NCI-H460 (cell line): ENCODE data around the gene PLB1. TPM values are rescaled to one million over a fixed set of nuclear protein-coding genes. Genes with fewer than 3 reads are reported as not detected.

Experiments
- DNase-seq: peaks from one replicate; pipeline ENCODE4 v3.0.0-alpha.2; 2016; ENCODE audit warnings: low read depth; ENCODE audit errors: extremely low read depth
- small RNA-seq, 2 experiments: library from RNA; depleted of rRNA; stranded (forward); fragments of <200 nt; gene quantifications; one replicate each; pipeline ENCODE3, GENCODE V24; 2014
- total RNA-seq: library from RNA; depleted of rRNA; stranded (reverse); fragments of >200 nt; shearing (Covaris generic); gene quantifications from 2 replicates; pipeline ENCODE4 v1.2.3, GENCODE V29; 2014; rRNA removed

PLB1 gene
- total RNA-seq, 1 experiment from 2014 or later: 0.62 TPM

DNA sequence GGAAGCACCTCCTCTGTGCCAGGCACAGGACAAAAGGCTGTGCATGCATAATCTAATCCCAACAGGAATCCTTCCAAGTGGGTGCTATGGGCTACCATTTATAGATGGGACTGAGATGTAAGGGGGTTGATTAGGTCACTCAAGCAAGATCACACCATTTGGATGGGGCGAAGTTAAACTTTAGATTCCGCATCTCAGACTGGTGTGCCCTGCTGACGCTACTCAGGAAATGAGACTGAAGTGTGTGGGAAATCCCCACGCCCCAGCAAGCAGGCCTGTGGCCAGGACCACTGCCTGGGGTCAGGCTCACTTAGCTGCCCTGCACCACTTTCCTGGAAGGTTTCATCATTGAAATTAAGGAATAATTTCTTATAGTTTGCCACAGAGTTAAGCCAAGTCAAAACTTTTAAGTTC is 185.3 kb downstream of the PLB1 start:
- no peak for DNase-seq

DNA sequence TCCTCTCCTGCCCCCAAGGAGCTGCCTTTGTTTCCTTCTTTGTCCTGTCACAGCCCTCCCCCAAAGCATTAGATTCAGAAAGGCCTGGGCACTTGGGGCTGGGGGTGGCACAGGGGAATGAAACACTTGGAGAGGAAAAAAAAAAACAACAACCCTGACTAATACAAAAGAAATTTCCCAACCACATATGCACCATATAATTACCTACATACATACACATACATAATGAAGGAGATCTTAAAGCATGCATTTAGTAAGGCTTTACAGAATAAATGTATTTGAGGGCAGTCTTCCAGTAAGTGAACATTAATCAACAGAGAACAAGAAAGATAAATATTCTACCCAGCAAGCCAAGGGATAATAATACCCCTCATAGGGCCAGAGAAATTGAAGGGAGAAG is 185.7 kb downstream of the PLB1 start:
- no peak for DNase-seq

DNA sequence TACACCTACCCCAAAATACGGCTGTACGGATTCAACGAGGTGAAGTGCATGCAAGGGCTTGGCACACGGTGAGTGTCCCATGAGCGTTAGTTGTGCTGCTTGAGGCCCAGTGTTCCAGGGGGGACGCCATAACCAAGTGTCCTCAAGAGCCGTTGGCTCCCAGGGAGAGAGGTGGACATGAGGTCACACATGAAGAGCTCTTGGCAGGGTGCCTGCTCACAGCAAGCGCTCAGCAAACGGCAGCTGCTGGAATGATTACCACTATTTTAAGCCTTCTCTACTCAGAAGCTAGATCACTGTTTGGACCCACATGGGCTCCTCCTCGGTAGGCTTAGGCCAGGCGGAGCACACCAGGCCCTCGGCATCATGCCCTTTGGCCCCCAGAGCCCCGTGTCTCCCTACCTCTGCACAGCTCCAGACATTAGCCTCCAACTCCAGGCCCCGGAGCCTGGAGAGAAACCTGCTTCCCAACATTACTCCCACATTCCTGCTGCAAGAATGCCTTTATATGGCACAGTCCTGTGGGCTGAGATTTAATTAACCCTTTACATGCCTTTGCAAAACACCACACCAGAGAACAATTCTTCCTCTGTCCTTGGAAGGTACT is 187.3 kb downstream of the PLB1 start:
- no peak for DNase-seq

DNA sequence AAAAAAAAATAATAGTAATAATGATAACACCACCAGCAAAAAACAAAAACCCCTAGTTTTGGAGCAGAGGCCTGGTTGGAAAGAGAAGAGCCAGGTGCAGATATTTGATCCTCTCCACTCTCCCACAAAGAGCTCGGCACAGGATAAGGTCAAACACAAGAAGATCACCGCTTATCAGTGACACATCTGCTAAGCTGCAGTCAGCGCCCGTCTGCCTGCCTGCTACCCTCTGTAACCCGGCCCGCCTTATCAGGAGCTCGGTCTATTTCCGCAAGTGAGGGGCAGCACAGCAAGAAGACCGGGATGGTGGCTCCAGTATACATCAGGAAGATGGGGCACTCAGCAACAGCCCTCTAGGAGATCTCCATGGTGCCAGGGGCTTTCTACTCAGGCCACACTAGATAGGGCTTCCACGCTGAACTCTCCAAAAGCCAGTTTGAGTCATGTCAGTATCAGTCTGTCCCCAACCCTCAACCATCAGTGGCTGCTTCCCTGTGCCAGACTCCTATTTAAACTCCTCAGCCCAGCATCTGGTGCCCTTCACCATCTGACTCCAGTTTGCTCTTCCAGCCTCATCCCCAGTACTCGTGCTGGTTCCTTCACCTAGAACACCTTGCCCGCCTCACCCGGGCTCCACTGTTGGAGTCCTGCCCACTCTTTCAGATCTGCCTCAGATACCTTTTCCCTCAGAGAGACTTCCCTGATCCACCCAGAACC is 188.4 kb downstream of the PLB1 start:
- DNase-seq: no peak

DNA sequence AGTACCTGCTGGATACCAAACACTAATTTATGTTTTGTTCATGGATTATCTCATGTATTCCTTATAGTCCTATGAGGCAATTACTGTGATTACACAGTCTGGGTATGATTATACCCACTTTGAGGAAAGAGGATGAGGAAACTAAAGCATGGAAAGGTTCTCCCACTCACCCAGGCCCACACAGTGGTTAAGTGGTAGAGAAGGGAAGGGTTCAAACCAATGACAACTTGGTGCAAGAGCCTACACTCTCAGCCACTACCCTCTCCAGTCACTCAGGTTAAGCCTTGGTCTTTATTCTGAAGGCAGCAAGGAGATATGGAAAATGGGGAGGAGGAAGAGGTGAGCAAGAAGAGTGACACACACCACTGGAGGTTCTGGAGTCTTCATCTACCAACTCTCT is 191.3 kb downstream of the PLB1 start:
- no peak for DNase-seq

DNA sequence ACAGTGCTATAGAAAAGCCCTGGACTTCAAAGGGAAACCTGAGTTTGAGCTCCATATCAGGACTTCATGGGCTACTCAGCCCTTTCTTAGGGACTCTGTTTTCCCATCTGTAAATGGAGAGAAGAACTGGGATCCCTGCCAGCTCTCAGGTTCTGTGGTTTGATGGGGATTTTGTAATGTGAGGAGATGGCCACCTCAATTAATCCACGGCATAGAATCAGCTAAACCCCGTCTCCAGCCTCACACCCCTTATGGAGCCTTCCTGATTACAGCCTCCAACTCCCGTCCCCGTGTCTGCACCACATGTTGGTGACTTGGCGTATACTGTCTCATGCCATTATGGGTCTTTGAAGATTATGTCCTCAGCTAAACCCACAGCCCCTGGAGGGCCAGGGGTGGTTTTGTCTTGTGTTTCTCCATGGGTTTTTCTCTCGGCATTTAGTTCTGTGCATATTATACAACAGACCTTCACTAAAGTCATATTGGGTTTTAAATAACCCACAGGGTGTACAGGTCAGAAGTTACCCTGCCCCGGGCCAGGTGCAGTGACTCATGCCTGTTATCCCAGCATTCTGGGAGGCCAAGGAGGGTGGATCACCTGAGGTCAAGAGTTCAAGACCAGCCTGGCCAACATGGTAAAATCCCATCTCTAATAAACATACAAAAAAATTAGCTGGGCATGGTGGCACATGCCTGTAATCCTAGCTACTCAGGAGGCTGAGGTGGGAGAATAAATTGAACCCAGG is 192.0 kb downstream of the PLB1 start:
- no peak for DNase-seq

DNA sequence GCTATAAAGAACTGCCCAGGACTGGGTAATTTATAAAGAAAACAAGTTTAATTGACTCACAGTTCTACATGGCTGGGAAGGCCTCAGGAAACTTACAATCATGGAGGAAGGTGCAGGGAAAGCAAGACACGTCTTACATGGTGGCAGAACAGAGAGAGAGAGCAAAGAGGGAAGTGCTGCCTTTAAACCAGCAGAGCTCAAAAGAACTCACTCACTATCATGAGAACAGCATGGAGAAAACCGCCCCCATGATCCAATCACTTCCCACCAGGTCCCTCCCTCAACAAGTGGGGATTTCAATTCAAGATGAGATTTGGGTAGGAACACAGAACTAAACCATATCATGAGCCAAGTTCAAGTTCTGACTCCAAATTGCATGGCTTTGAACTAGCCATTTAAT is 193.0 kb downstream of the PLB1 start:
- no peak for DNase-seq

DNA sequence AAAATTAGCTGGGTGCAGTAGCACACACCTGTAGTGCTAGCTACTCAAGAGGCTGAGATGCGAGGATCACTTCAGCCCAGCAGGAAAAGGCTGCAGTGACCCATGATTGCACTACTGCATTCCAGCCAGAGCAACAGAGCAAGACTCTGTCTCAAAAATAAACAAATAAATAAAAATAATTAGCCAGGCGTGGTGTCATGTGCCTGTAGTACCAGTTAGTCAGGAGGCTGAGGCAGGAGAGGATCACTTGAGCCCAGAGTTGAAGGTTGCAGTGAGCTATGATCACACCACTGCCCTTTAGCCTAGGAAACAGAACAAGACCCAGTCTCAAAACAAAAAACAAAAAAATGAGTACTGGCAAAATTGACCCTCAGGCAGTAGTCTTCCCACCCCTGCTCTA is 193.9 kb downstream of the PLB1 start:
- DNase-seq: no peak

DNA sequence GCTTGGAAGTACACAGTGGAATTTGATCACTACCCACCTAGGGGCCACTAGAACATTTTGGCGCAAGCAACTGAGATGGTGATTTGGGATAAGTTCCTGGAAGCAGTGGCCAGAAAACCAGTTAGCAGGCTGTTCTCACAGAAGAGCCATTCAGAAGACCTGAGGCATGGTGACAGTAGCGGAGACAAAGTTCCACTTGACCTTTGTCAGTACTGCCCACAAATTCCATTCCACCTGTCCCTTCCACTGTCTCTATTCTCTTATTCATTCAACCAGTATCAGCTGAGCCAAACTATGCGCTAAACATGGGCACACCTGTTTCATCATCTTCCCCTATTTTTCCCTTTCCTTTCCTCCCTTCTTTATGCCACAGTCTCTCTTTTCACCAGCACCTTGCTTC is 196.6 kb downstream of the PLB1 start:
- DNase-seq: no peak

DNA sequence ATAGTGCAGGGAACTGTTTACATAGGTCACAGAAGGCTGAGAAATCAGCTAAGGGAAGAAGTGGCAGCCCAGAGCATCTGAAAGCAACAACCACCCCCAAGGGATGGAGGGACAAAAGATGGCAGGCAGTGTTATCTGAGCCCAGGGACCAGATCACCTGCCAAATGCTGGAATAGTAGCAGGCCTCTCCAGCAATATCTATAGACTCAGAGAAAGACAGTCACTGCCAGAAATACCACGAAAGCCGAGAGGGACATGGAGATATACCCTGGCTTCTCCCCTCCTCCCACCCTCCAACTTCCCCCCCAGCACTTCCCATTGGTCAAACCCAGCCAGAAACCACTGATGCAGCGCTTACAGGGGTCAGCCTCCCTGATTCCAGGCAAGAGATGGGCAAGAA is 197.4 kb downstream of the PLB1 start:
- no peak for DNase-seq

Small RNAs within 50 kb of the gene (small RNA-seq; reads per million reads assigned to genes)
- 0 reads per million in 2 experiments for gene RNA5SP89
- gene SNRPGP7: 0 reads per million in 2 experiments

Other genes starting within 250 kb of the PLB1 start
- gene FOSL2, start 103.2 kb upstream of the PLB1 start, total RNA-seq: 50.9 and 55.2 TPM in 2 replicates